GM18526 (cell line): ENCODE measurements around the gene TMEM179.

Experiments used
- POLR2A ChIP-seq: IDR thresholded peaks from 3 replicates; pipeline ENCODE4 v1.6.1; 2011; ENCODE audit not compliant: insufficient read length; ENCODE audit errors: extremely low read depth

TMEM179 gene

GRCh38 chr14:104585966-104586697 lies 18.4 kb downstream of the TMEM179 start:
- TF ChIP-seq POLR2A, result no peak

GRCh38 chr14:104584557-104584956 lies 20.0 kb downstream of the TMEM179 start:
- TF ChIP-seq POLR2A, result no peak

- no peak for TF ChIP-seq POLR2A
Observed at GRCh38 chr14:104583424-104584306, 20.9 kb downstream of the TMEM179 start.

GRCh38 chr14:104582662-104583061 lies 21.9 kb downstream of the TMEM179 start:
- TF ChIP-seq POLR2A, result no peak

- TF ChIP-seq POLR2A, result no peak
Observed at GRCh38 chr14:104582005-104582404, 22.6 kb downstream of the TMEM179 start.

GRCh38 chr14:104581521-104581920 lies 23.1 kb downstream of the TMEM179 start:
- no peak for TF ChIP-seq POLR2A

- no peak for TF ChIP-seq POLR2A
Observed at GRCh38 chr14:104580961-104581360, 23.6 kb downstream of the TMEM179 start.

GRCh38 chr14:104579507-104579906 lies 25.1 kb downstream of the TMEM179 start, which contains the start of gene C14orf180:
C14orf180 (plus strand) TSS chr14:104579764; CDS start chr14:104586431, 6,667 bp downstream.
- TF ChIP-seq POLR2A, result no peak

GRCh38 chr14:104578321-104578720 lies 26.3 kb downstream of the TMEM179 start:
- TF ChIP-seq POLR2A, result no peak

GRCh38 chr14:104577847-104578301 lies 26.7 kb downstream of the TMEM179 start:
- no peak for TF ChIP-seq POLR2A

GRCh38 chr14:104577426-104577825 lies 27.1 kb downstream of the TMEM179 start:
- TF ChIP-seq POLR2A, result no peak

- no peak for TF ChIP-seq POLR2A
Observed at GRCh38 chr14:104576970-104577332, 27.6 kb downstream of the TMEM179 start.

- no peak for TF ChIP-seq POLR2A
Observed at GRCh38 chr14:104576232-104576969, 28.2 kb downstream of the TMEM179 start.

- TF ChIP-seq POLR2A, result no peak
Observed at GRCh38 chr14:104574978-104575583, 29.5 kb downstream of the TMEM179 start.

GRCh38 chr14:104574536-104574935 lies 30.0 kb downstream of the TMEM179 start:
- no peak for TF ChIP-seq POLR2A

GRCh38 chr14:104573930-104574329 lies 30.6 kb downstream of the TMEM179 start:
- TF ChIP-seq POLR2A, result no peak

- no peak for TF ChIP-seq POLR2A
Observed at GRCh38 chr14:104572668-104573067, 31.9 kb downstream of the TMEM179 start.
